ENCODE measurements around the gene IL1RL1.

Gene IL1RL1

DNA sequence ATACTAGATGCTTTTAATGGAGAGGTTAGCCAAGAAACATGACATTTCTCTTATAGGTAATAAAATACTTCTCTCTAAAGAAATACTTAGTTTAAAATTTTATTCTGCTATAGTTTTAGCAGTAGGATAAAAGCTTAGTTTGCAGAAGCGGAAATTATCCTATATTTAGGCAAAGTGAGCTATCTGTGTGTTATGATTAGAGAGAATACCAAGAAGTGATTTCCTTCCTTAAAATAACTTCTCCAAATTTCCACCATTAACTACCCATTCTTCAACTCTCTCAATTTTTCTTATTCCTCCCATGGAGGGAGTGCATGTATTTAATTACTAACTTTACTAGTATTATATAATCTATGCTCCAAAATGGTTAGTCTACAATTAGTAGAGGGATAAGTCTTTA, 15.8 kb upstream of the IL1RL1 start:
- no peak overlapping the region for H3K4me3 ChIP-seq (ENCODE audit: low read depth in 1 of 2, low read length in 2 of 2)
- no peaks in the 10 kb centered on the region for H3K27me3 ChIP-seq (ENCODE audit: control insufficient read depth in 1 of 2, insufficient read depth in 2 of 2, low read length in 2 of 2)
- H3K9ac ChIP-seq (ENCODE audit: low read length), result no peak overlapping the region
- no peak overlapping the region for H3K27ac ChIP-seq (ENCODE audit: low read depth, low read length)
- H3K9me3 ChIP-seq (ENCODE audit: low read length), result no peaks in the 10 kb centered on the region
- no peaks in the 10 kb centered on the region for H3K36me3 ChIP-seq (ENCODE audit: insufficient read depth, low read length)
- H3K4me1 ChIP-seq (ENCODE audit: insufficient read depth, low read length), result no peaks in the 10 kb centered on the region

DNA sequence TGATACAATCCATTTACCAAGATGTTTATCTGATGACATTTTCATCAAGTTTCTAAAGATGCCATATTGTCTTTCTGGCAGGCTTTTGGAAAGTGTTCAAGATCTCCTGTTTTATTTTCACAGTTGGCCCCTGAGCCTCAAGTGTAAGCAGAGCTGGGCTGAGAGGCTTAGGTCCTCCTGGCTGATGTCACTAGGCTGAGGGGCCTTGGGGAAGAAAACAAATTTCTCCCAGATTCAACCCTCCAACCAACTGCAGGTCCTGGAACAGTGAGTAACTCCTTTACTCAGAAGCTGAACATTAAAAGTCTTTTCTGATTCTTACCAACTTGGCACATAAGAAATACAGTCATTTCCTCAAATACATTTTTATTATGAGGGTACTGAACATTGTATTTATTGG, 14.9 kb upstream of the IL1RL1 start:
- no peaks in the 10 kb centered on the region for H3K4me1 ChIP-seq (ENCODE audit: insufficient read depth, low read length)
- no peaks in the 10 kb centered on the region for H3K9me3 ChIP-seq (ENCODE audit: low read length)
- no peak overlapping the region for H3K4me3 ChIP-seq (ENCODE audit: low read depth in 1 of 2, low read length in 2 of 2)
- H3K9ac ChIP-seq (ENCODE audit: low read length), result no peak overlapping the region
- H3K36me3 ChIP-seq (ENCODE audit: insufficient read depth, low read length), result no peaks in the 10 kb centered on the region
- H3K27me3 ChIP-seq (ENCODE audit: control insufficient read depth in 1 of 2, insufficient read depth in 2 of 2, low read length in 2 of 2), result no peaks in the 10 kb centered on the region
- no peak overlapping the region for H3K27ac ChIP-seq (ENCODE audit: low read depth, low read length)

DNA sequence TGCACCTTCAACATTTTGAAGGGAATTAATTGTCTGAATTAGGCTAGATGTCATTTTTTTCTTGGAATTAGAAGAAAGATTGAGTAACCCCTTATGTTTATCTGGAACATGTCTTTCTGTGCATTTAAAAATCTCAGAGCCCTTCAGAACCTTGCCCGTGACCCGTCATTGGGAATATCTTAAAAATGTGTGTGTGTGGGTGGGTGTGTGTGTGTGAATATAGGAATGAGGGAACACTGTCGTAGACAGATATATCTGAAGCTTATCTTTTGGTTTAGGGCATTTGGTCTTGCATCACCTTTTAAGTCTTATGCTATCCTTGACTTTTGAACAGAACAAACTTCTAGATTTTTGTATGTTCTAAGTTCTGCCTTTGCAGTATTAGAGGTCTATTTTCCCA, 13.5 kb upstream of the IL1RL1 start:
- Histone ChIP-seq H3K4me3 (ENCODE audit: low read depth in 1 of 2, low read length in 2 of 2) (no peak overlapping the region), H3K9me3 (ENCODE audit: low read length) (no peaks in the 10 kb centered on the region), H3K27ac (ENCODE audit: low read depth, low read length) (no peak overlapping the region), H3K27me3 (ENCODE audit: control insufficient read depth in 1 of 2, insufficient read depth in 2 of 2, low read length in 2 of 2) (no peaks in the 10 kb centered on the region), H3K36me3 (ENCODE audit: insufficient read depth, low read length) (no peaks in the 10 kb centered on the region), H3K4me1 (ENCODE audit: insufficient read depth, low read length) (no peaks in the 10 kb centered on the region), H3K9ac (ENCODE audit: low read length) (no peak overlapping the region)

DNA sequence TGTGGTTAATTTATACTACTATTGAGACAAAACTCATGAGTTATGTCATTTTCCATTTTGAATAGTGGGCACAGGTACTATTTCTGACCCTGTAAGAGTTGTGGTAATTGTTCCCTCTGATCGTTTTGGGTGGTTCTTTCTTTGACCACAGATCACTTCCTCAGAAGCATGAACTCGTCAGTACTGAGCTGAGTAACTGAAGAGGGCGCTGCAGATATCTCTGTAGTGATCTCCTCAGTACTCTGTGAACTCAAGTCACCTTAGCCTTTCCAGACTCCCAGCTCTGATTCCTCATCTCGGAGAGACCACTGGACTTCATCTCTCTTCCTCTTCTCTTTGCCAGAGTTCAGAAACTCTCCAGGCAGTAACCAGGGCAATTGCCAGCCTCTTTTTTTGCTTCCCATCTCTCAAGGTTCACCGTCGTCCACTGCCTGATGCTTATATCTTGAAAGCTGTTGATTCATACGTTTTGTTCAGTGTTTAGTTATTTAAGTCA, 9.4 kb upstream of the IL1RL1 start:
- no peaks in the 10 kb centered on the region for H3K9me3 ChIP-seq (ENCODE audit: low read length)
- no peak overlapping the region for H3K4me3 ChIP-seq (ENCODE audit: low read depth in 1 of 2, low read length in 2 of 2)
- H3K4me1 ChIP-seq (ENCODE audit: insufficient read depth, low read length), result no peaks in the 10 kb centered on the region
- H3K27ac ChIP-seq (ENCODE audit: low read depth, low read length), result no peak overlapping the region
- no peaks in the 10 kb centered on the region for H3K36me3 ChIP-seq (ENCODE audit: insufficient read depth, low read length)
- H3K27me3 ChIP-seq (ENCODE audit: control insufficient read depth in 1 of 2, insufficient read depth in 2 of 2, low read length in 2 of 2), result no peaks in the 10 kb centered on the region
- H3K9ac ChIP-seq (ENCODE audit: low read length), result no peak overlapping the region

DNA sequence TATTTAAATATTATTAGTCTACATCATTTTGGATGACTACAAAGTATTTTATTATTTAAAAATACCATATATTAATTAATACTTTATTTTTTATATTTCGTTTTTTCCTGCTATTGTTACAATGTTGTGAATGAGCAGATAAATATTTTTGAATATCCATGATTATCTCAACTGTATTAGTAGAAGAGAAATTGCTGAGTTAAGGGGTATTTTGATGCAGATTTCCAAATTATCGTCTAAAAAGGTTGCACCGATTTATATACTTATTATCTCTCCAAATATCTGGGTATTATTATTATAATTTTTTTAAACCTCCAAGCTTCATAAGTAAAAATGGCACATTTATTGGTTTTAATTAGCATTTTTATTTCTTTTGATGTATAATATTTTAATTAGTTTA, 8.9 kb upstream of the IL1RL1 start:
- Histone ChIP-seq H3K4me1 (ENCODE audit: insufficient read depth, low read length) (no peaks in the 10 kb centered on the region), H3K4me3 (ENCODE audit: low read depth in 1 of 2, low read length in 2 of 2) (no peak overlapping the region), H3K27me3 (ENCODE audit: control insufficient read depth in 1 of 2, insufficient read depth in 2 of 2, low read length in 2 of 2) (no peaks in the 10 kb centered on the region), H3K9me3 (ENCODE audit: low read length) (no peaks in the 10 kb centered on the region), H3K9ac (ENCODE audit: low read length) (no peak overlapping the region), H3K36me3 (ENCODE audit: insufficient read depth, low read length) (no peaks in the 10 kb centered on the region), H3K27ac (ENCODE audit: low read depth, low read length) (no peak overlapping the region)

DNA sequence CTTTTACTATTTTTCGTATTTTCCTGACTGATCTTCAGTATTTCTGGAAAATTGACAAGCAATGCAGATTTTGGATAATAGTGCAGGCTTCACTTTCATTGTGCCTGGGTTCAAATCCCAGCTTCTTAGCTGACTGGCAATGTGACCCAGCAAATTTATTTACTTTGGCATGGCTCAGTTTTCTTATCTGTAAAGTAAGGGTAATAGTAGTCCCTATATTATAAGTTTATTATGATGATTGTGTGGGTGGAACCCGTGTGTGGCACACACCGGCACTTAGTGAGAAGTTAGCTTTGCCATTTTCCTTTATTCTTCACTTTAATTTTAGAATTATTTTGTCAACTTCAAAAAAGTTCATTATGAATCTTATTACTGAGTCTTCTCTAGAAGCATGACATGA, 7.8 kb upstream of the IL1RL1 start:
- Histone ChIP-seq H3K27me3 (ENCODE audit: control insufficient read depth in 1 of 2, insufficient read depth in 2 of 2, low read length in 2 of 2) (no peaks in the 10 kb centered on the region), H3K4me3 (ENCODE audit: low read depth in 1 of 2, low read length in 2 of 2) (no peak overlapping the region), H3K36me3 (ENCODE audit: insufficient read depth, low read length) (no peaks in the 10 kb centered on the region), H3K9me3 (ENCODE audit: low read length) (no peaks in the 10 kb centered on the region), H3K27ac (ENCODE audit: low read depth, low read length) (no peak overlapping the region), H3K4me1 (ENCODE audit: insufficient read depth, low read length) (no peaks in the 10 kb centered on the region), H3K9ac (ENCODE audit: low read length) (no peak overlapping the region)

DNA sequence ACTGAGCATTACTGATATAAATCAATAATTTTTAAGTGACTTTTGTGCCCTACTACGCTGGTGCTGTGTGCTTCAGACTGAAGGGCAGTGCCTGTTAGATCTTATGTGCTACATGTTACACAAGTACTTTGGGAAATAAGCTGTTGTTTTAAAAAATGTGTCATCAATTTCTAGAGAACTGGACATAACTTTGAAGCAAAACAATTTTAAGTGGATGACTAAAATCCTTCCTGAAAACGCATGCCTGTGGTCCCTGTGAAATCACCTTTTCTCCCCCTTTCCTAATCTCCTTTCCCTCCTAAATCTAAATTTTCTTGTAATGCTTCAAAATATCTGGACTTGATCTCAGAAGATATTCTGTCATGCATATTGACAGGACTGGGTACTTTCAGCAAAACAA, 7.1 kb upstream of the IL1RL1 start:
- no peak overlapping the region for H3K9ac ChIP-seq (ENCODE audit: low read length)
- no peak overlapping the region for H3K27ac ChIP-seq (ENCODE audit: low read depth, low read length)
- no peaks in the 10 kb centered on the region for H3K4me1 ChIP-seq (ENCODE audit: insufficient read depth, low read length)
- no peak overlapping the region for H3K4me3 ChIP-seq (ENCODE audit: low read depth in 1 of 2, low read length in 2 of 2)
- no peaks in the 10 kb centered on the region for H3K9me3 ChIP-seq (ENCODE audit: low read length)
- no peaks in the 10 kb centered on the region for H3K27me3 ChIP-seq (ENCODE audit: control insufficient read depth in 1 of 2, insufficient read depth in 2 of 2, low read length in 2 of 2)
- no peaks in the 10 kb centered on the region for H3K36me3 ChIP-seq (ENCODE audit: insufficient read depth, low read length)

DNA sequence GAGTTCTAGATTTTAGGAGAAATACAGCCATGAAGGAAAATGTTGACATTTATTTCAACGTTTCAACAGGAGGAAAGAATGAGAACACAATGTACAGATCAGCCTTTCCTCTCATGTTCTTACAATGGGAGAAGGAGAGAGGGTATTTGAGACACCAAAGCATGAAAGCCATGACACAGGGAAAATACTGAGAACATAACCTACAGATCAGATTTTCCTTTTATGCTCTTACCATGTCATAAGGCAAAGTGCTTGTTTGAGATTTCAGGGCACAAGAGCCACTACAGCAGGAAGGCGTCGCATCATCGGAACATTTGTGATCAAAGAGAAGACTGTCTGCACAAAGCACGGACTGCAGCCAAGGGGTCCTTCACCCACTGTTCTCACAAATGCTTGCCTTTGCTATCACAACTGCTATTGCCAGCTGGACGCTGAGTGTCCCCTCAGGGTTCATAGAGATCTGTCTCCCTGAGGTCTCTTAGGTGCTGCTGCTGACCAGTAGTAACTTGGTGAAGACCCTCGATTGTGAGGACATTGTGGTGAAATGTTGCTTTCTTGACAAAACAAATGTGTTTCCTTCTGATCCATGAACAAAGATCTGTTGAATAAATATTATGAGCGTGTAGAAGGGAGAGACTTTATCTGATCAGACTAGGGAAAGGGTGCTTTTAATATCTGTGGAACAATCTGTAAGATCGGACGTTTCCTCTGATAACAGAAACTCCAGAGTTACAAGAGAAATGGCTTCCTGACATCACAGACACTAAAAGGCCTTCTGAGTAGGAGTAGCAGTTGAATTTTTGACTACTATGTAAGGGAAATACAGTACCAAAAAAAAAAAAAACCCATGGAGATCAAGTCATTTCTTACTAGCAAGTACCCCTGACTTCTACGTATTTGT, 6.4 kb upstream of the IL1RL1 start:
- no peak overlapping the region for H3K27ac ChIP-seq (ENCODE audit: low read depth, low read length)
- H3K36me3 ChIP-seq (ENCODE audit: insufficient read depth, low read length), result no peaks in the 10 kb centered on the region
- H3K4me1 ChIP-seq (ENCODE audit: insufficient read depth, low read length), result no peaks in the 10 kb centered on the region
- H3K9ac ChIP-seq (ENCODE audit: low read length), result no peak overlapping the region
- no peaks in the 10 kb centered on the region for H3K9me3 ChIP-seq (ENCODE audit: low read length)
- no peaks in the 10 kb centered on the region for H3K27me3 ChIP-seq (ENCODE audit: control insufficient read depth in 1 of 2, insufficient read depth in 2 of 2, low read length in 2 of 2)
- H3K4me3 ChIP-seq (ENCODE audit: low read depth in 1 of 2, low read length in 2 of 2), result no peak overlapping the region

DNA sequence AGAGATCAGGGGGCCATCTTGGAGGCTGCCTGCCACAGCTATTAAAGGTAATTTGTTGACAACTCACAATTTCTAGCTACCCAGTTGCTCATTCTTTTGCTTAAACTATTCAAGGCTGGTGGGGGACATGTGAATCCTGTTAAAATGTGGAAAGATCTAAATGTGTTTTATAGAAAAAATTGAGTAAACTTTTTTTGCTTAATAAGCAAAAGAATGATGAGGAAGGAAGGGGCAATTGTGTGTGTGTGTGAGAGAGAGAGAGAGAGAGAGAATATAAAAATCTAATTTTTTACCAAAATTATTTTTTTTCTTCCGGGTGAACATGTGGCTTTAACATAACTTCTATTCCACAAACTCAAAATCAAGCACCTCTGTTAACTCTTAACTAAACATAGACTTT, 5.2 kb upstream of the IL1RL1 start:
- Histone ChIP-seq H3K4me3 (ENCODE audit: low read depth in 1 of 2, low read length in 2 of 2) (no peak overlapping the region), H3K9ac (ENCODE audit: low read length) (no peak overlapping the region), H3K27me3 (ENCODE audit: control insufficient read depth in 1 of 2, insufficient read depth in 2 of 2, low read length in 2 of 2) (no peaks in the 10 kb centered on the region), H3K9me3 (ENCODE audit: low read length) (no peaks in the 10 kb centered on the region), H3K27ac (ENCODE audit: low read depth, low read length) (no peak overlapping the region), H3K36me3 (ENCODE audit: insufficient read depth, low read length) (no peaks in the 10 kb centered on the region), H3K4me1 (ENCODE audit: insufficient read depth, low read length) (no peaks in the 10 kb centered on the region)

DNA sequence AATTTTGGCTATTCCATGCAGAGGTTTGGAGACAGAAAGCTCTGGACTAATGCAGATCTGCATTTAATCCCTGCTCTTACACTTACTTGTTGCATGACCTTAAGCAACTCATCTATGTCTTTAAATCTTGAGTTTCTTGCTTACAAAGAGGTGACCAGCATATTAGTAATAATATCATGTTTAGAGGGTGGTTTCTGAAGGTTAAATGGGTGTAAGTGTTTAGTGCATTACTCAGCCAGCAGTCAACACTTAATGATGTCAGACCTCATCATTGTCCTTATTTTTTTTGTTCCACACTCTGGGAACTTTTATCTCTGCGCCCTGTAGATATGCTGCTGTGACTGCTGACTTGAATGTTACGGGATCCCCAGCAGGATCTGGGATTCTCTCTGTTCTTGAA, 1.7 kb downstream of the IL1RL1 start:
- Histone ChIP-seq H3K27ac (ENCODE audit: low read depth, low read length) (no peak overlapping the region), H3K9ac (ENCODE audit: low read length) (no peak overlapping the region), H3K36me3 (ENCODE audit: insufficient read depth, low read length) (no peaks in the 10 kb centered on the region), H3K4me1 (ENCODE audit: insufficient read depth, low read length) (no peaks in the 10 kb centered on the region), H3K4me3 (ENCODE audit: low read depth in 1 of 2, low read length in 2 of 2) (no peak overlapping the region), H3K9me3 (ENCODE audit: low read length) (no peaks in the 10 kb centered on the region), H3K27me3 (ENCODE audit: control insufficient read depth in 1 of 2, insufficient read depth in 2 of 2, low read length in 2 of 2) (no peaks in the 10 kb centered on the region)

DNA sequence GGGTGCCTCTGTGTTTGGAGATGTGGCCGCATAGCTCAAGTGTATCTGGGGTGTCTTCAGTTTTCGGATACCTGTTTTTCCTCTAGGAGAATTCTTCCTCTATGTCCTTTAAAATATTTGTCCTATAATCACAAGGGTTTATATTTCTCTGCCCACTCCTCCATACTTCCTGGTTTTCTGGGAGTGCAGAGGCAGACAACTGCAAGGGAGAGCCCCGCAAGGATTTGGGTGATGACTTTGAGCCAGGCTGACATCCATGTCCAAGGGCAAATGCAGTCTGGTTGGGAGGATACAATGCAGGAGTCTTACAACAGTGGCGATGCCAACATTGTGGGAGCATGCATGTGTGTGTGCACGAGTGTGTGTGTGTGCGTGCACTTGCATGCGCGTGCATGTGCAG, 2.1 kb downstream of the IL1RL1 start:
- Histone ChIP-seq H3K27ac (ENCODE audit: low read depth, low read length) (no peak overlapping the region), H3K4me1 (ENCODE audit: insufficient read depth, low read length) (no peaks in the 10 kb centered on the region), H3K9ac (ENCODE audit: low read length) (no peak overlapping the region), H3K27me3 (ENCODE audit: control insufficient read depth in 1 of 2, insufficient read depth in 2 of 2, low read length in 2 of 2) (no peaks in the 10 kb centered on the region), H3K36me3 (ENCODE audit: insufficient read depth, low read length) (no peaks in the 10 kb centered on the region), H3K9me3 (ENCODE audit: low read length) (no peaks in the 10 kb centered on the region), H3K4me3 (ENCODE audit: low read depth in 1 of 2, low read length in 2 of 2) (no peak overlapping the region)

DNA sequence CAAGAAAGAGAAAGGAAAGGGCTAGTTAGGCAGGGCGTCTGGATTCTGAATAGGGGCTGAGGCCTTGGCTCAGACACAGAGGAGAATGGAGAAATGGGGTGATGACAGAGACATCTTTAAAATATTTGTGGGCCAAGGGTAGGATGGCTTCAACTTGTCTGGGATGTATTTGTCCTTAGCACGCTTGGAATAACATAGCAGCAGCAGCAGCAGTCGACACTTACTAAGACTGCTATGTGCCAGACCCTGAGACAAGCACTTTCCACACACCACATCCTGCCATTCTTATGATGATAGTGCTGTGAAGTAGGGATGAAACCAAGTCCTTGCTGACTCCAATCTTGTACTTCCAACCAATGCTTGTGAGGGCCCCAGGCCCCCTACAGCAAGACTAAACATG, 2.6 kb downstream of the IL1RL1 start:
- Histone ChIP-seq H3K4me1 (ENCODE audit: insufficient read depth, low read length) (no peaks in the 10 kb centered on the region), H3K9ac (ENCODE audit: low read length) (no peak overlapping the region), H3K27me3 (ENCODE audit: control insufficient read depth in 1 of 2, insufficient read depth in 2 of 2, low read length in 2 of 2) (no peaks in the 10 kb centered on the region), H3K9me3 (ENCODE audit: low read length) (no peaks in the 10 kb centered on the region), H3K27ac (ENCODE audit: low read depth, low read length) (no peak overlapping the region), H3K36me3 (ENCODE audit: insufficient read depth, low read length) (no peaks in the 10 kb centered on the region), H3K4me3 (ENCODE audit: low read depth in 1 of 2, low read length in 2 of 2) (no peak overlapping the region)

All from muscle layer of colon (tissue), 2 donors.